COR-L47 (cell line): ENCODE results near the gene GABARAP.
A peak's percentile ranks its signal among the peaks of the same experiment; 100 is the strongest.
"Not testable (repeated sequence)": the region's sequence is repeated elsewhere in the genome, so short reads cannot be mapped to it uniquely, and the experiment has no call there.

Experiments
- DNase-seq: peaks from one replicate; lab custom pipeline; 2025; lab: John Stamatoyannopoulos, UW

The GABARAP gene

GRCh38 chr17:7260651-7261378 lies 18.6 kb upstream of the GABARAP start:
- no peak for DNase-seq

DNA sequence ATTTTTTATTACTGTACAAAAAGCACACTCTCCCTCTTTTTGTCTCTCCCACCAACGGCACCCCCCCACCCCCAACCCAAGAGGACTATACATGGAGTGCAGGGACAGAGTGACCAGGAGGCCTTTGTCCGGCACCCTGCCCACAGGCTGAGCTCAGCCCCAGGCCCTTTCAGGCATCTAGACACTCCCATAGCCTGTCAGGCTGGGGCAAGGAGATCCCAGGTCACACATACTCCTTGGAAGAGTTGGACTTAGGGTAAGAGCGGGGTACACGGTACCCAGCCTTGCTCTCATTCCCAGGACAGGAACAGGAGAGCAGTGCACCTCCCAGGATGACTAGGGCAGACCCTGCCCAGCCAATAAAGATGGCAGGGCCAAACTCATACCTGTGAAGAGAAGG lies 17.9 kb upstream of the GABARAP start:
- no peak for DNase-seq

GRCh38 chr17:7259555-7259889 lies 17.3 kb upstream of the GABARAP start:
- DNase-seq = no peak

- DNase-seq = no peak
These were observed 16.7 kb upstream of the GABARAP start for GRCh38 chr17:7258731-7259554.

- DNase-seq = no peak
These were observed 14.7 kb upstream of the GABARAP start for GRCh38 chr17:7256766-7257456.

- no peak for DNase-seq
These were observed 12.3 kb upstream of the GABARAP start for GRCh38 chr17:7254511-7254910.

DNA sequence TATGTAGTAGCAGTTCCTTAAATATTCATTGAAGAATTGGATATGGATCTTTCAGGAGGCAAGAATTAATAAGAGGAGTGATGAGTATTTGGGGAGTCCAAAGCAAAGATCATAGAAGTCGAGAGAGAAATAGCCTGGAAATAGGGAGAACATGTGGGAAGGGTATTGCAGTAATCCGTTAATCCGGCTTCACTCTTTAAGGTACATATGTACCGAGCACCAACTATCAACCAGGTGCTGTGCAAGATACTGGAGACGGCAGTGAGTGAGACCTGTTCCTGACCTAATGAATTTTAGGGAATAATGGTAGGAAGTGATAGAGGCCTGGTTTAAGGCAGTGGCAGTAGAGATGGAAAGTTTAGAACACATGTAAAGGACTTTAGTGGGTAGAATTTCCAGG lies 10.8 kb upstream of the GABARAP start:
- DNase-seq = no peak

- DNase-seq = peak; percentile 67
These were observed 10.2 kb upstream of the GABARAP start, which contains the start of gene ELP5 for GRCh38 chr17:7252176-7253043. TSS of gene ELP5 (plus strand) at chr17:7252215. CDS start at chr17:7252551, 336 bp downstream.

DNA sequence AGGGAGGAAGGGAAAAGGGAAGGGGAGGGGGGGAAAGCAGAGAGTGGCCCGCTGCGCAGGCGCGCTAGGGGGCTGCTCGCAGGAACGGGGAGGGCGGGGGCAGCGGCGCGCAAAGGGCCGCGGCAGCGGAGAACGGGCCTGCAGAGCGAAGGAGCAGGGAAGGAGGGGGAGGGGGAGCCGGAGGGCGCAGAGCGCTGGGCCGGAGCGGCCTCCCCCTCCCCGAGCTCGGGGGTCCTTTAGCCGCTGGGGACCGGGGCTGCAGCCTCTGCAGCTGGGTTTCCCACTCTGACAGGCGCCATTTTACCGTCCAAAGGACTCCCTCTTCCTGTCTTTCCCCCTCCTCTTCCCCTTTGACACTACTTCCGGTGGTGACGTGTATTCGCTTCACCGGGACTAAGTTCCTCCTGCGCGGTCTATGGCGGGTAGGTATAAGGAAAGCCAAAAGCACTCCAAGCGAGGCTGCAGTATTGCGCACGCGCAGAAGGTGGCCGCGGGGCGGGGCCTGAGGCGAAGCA lies 9.5 kb upstream of the GABARAP start, which contains the start of gene CTDNEP1:
CTDNEP1 (minus strand) TSS at position 74 of the 515 bp plus-strand sequence. CDS start 438 bp downstream, outside the sequence.
- peak; percentile 86 for DNase-seq

- DNase-seq = no peak
These were observed 8.7 kb upstream of the GABARAP start for GRCh38 chr17:7250695-7251627.

DNA sequence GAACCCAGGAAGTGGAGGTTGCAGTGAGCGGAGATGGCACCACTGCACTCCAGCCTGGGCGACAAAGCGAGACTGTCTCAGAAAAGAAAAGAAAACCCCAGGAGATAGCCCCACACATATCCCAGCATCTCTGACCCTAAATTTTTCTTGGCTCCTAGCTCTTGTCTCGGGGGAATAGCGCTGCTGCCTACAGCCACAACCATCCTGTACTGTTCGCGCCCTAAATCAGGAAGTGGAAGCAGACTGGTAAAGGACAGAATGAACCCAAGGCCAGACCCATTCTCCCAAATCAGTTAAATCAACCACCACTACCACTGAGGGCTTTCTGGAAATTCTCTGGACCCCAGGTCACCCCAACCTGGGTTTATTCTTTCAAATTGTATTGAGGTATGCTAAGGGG lies 7.6 kb upstream of the GABARAP start:
- no peak for DNase-seq

DNA sequence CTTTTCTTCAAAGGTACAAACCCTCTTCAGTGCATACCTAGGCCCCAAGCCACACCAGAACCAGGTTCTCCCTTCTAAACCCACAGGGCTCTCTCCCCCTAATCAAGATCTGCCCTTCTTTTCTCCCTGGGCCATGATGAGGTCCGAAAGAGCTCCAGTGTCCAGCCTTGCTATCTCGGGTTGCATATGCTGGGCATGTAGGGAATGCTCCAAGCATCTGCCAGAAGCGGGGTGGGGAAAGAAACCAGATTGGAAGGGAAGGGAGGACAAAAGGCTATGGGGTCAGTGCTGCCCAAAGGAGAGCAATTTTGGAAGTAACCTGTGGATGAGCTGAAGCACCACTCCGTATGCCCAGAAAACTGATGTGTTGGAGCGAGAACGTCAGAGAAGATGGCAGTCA lies 7.0 kb upstream of the GABARAP start:
- no peak for DNase-seq

- DNase-seq = no peak
These were observed 6.5 kb upstream of the GABARAP start for GRCh38 chr17:7248796-7249195.

DNA sequence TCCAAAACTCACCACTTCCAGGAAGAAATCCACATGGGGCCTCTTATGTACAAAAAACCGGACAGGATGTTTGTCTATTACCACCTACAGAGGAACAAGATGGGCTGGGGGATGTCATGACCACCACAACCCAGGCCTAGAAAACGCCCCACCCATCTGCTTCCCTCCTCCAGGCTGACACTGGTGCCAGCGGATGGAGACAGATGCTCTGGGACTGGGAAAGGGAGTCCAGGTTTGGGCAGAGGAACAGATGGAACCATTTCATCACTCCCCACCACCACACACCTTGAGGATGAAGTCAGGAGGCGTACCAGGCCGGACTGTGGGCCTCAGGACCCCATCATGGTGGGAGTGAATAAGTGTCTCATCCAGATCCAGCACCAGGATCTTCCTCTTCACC lies 4.5 kb upstream of the GABARAP start:
- no peak for DNase-seq

DNA sequence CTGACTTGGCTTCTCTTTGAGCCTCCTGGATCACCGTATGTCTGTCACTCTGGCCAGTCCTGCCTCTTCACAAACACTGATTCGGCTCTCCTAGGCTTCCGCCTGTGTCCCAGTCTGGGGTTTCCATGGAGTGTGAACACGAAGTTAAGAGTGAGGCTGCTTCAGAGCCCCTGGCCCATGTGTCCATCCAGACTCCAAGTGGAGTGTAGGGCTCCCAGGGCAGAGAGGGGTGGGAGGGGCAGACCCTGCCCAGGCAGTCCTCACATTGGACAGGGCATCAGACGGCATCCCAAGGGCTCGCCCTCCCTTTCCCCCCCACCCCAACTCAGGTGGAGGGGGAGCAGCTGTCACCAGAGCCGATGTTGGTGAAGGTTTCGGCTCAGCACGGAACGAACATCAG lies 1.6 kb upstream of the GABARAP start:
- not testable (repeated sequence) for DNase-seq

GRCh38 chr17:7243453-7243729 lies 1.1 kb upstream of the GABARAP start:
- no peak for DNase-seq

DNA sequence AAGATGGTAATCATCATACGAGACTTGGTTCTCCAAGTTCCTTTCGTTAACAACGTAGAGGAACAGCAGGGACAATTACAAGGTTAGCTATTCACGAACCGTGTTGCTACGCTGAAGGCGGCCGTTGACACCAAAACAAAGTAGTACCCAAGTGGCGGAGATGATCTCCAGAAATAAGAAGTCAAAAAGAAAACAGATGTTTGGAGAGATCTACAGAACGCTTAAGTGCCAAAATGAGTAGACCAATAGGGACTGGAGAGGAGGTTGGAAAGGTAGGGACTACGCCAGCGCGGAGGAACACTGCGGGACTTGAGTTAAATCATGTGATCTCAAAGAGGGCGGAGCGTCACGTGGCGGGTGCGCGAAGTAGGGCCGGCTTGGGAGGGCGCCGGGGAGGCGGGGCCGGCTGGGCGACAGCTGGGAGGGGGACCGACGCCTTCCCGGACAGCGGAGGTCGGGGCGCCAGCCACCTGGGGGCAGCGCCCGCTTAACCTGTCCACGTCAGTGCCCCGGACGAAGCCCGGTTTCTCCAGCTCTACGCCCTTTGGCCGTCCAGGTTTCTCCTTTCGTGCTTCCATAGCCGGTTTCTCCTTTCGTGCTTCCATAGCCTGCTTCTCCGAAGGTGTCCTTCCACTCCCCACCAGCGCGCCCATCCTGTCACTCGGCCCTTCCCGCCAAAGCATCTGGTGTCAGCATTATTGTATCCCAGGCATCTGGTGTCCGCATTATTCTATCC lies 636 bp upstream of the GABARAP start:
- DNase-seq = peak; percentile 87

DNA sequence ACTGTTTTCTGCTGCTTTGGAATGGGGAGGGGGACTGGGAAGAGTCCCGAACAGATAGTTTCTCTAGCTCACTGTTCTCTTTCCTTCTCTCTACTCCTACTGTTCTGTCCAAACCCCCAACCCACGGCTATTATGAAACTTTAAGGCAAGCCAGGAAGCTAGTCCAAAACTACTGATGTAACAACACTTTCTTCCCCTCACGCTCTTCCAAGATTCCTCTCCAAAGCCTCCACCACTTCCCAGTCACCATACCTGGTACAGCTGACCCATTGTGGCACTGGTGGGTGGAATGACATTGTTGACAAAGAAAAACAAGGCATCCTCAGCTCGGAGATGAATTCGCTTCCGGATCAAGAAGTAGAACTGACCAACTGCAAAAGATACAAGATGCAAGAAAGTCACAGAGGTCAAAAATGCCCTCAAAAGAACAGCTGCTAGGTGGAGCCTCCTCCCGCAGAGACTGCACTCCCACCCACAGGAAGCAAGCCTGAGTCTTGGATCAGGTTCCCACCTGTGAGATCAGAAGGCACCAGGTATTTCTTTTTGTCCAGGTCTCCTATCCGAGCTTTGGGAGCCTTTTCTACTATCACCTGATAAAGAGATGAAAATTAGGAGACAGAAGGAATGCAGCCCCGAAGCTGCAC lies 1.0 kb downstream of the GABARAP start:
- DNase-seq = no peak

DNA sequence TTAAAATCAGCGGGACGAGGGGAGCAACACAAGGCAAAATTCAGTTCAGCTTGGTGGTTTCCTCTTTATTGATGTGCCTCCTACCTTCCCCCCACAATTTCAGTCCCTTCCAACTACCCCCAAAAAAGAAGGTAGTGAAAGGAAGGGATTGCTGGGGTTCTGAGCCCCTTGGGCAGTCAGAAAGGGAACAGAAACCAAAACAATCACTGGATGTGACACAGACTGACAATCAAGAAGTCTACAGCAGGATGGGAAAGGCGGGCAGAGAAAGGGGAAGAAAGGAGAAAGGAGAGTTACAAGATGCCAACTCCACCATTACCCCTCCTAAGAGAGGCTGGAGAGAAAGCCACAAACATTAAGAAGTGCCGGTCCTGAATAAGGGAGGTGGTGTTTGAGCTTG lies 1.9 kb downstream of the GABARAP start:
- DNase-seq = no peak
